HepG2 (cell line): Measurements from ENCODE around the gene KLC4. TPM values are rescaled to one million over a fixed set of nuclear protein-coding genes. Genes with fewer than 3 reads are reported as not detected.

Source experiments
- DNMT1 ChIP-seq: sonication (generic); formaldehyde crosslinking; IDR thresholded peaks from 2 replicates; pipeline ENCODE4 v1.5.1; 2020; ENCODE audit warnings: mild to moderate bottlenecking, missing genetic modification reagents
- EZH2 ChIP-seq: conservative IDR thresholded peaks from 2 replicates; pipeline ENCODE4 v1.6.1; 2012; ENCODE audit warnings: mild to moderate bottlenecking, low read depth, low read length, moderate library complexity
- JDP2 ChIP-seq: sonication (generic); formaldehyde crosslinking; IDR thresholded peaks from 2 replicates; pipeline ENCODE4 v1.8.1; 2022; ENCODE audit warnings: missing genetic modification reagents, borderline replicate concordance
- PAF1 ChIP-seq: IDR thresholded peaks from 2 replicates; pipeline ENCODE4 v1.6.1; 2016; ENCODE audit warnings: missing genetic modification reagents, missing compliant biosample characterization
- ZSCAN21 ChIP-seq: sonication (generic); formaldehyde crosslinking; IDR thresholded peaks from 2 replicates; pipeline ENCODE4 v1.8.0; 2022; ENCODE audit warnings: mild to moderate bottlenecking, missing genetic modification reagents, moderate library complexity, borderline replicate concordance
- ZSCAN31 ChIP-seq: sonication (generic); formaldehyde crosslinking; IDR thresholded peaks from 2 replicates; pipeline ENCODE4 v1.5.0; 2020; ENCODE audit warnings: low read depth, mild to moderate bottlenecking, missing genetic modification reagents
- polyA plus RNA-seq, 8 experiments: library from polyadenylated mRNA; depleted of rRNA in 3 of 8; stranded (reverse) in 7 of 8; unstranded in 1 of 8; fragments of >200 nt; fragmentation: Illumina TruSeq in 4 of 8; extraction: Trizol in 4 of 8; gene quantifications; 2 replicates each; pipeline versions ENCODE4 v1.2.1 to v1.2.3, GENCODE V29; 2011 to 2016; ENCODE audit warnings: low read depth in 4 of 8, missing spikeins in 1 of 8, mixed read lengths in 1 of 8; ENCODE audit not compliant: insufficient read depth in 1 of 8
- total RNA-seq, 5 experiments: library from RNA; depleted of rRNA; stranded (reverse); fragments of >200 nt; fragmentation: Illumina TruSeq; extraction: Trizol; gene quantifications; 2 replicates each; pipeline ENCODE4 v1.2.3, GENCODE V29; 2016; ENCODE audit warnings: low read depth in 1 of 5
- TF ChIP-seq, protein P1 (sequence below): IDR thresholded peaks from 2 replicates; pipeline ENCODE4 v1.6.1; 2018; ENCODE audit warnings: missing genetic modification reagents, mild to moderate bottlenecking, missing compliant biosample characterization
- TF ChIP-seq, protein P2 (sequence below): IDR thresholded peaks from 2 replicates; pipeline ENCODE4 v1.6.1; 2016
- TF ChIP-seq, protein P3 (sequence below): sonication (generic); formaldehyde crosslinking; IDR thresholded peaks from 2 replicates; pipeline ENCODE4 v1.4.0; 2020; ENCODE audit warnings: mild to moderate bottlenecking, missing genetic modification reagents, borderline replicate concordance
- TF ChIP-seq, protein P4 (sequence below): sonication (generic); formaldehyde crosslinking; IDR thresholded peaks from 2 replicates; pipeline ENCODE4 v1.5.1; 2020; ENCODE audit warnings: missing genetic modification reagents, mild to moderate bottlenecking, borderline replicate concordance
- TF ChIP-seq, protein P5 (sequence below): sonication (generic); formaldehyde crosslinking; IDR thresholded peaks from 2 replicates; pipeline ENCODE4 v1.8.0; 2022; ENCODE audit warnings: mild to moderate bottlenecking, missing genetic modification reagents, moderate library complexity
- TF ChIP-seq, protein P6 (sequence below): IDR thresholded peaks from 2 replicates; pipeline ENCODE4 v1.6.1; 2016; ENCODE audit warnings: missing biosample characterization, missing genetic modification reagents, low read depth

KLC4 gene
- total and polyA plus RNA-seq, 2 of the 13 experiments (the other 11 are each of a cell fraction or from before 2014, with no cell fraction given), result 45.4 to 70.4 TPM

DNA sequence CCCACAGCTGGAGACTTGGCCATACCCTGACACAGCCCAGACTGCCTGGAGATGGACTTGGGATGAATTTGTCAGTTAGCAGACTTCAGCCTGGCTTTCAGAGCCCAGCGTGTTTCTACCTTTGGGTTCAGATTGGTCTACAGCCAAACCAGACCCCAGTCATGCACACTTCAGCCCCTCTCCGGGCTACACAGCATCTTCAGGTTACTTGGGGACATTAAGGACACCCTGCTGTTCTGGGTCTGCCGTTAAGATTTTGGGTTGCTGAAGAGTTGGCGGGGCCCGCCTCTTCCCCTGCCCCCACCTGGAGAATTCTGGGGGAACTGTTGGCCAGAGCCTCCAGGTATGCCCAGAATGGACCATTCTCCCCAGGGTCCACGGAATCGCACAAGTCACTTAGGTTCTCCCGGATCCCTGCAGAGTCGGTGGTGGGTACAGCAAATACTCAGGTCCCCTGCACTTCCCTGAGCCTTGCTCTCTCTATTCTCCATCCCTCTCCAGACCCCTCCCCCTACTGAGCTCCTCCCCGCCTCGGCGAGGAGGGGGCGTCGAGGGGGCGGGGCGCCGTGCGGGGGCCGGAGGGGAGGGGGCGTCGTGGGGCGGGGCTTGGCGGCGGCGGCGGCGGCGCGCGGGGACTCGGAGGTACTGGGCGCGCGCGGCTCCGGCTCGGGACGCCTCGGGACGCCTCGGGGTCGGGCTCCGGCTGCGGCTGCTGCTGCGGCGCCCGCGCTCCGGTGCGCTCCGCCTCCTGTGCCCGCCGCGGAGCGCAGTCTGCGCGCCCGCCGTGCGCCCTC, 16.4 kb downstream of the KLC4 start, which contains the start of gene PTK7 (continued):
- TF ChIP-seq, protein P1, sequence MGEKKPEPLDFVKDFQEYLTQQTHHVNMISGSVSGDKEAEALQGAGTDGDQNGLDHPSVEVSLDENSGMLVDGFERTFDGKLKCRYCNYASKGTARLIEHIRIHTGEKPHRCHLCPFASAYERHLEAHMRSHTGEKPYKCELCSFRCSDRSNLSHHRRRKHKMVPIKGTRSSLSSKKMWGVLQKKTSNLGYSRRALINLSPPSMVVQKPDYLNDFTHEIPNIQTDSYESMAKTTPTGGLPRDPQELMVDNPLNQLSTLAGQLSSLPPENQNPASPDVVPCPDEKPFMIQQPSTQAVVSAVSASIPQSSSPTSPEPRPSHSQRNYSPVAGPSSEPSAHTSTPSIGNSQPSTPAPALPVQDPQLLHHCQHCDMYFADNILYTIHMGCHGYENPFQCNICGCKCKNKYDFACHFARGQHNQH (CRISPR knock-in tag), result no peak
- TF ChIP-seq, protein P2, sequence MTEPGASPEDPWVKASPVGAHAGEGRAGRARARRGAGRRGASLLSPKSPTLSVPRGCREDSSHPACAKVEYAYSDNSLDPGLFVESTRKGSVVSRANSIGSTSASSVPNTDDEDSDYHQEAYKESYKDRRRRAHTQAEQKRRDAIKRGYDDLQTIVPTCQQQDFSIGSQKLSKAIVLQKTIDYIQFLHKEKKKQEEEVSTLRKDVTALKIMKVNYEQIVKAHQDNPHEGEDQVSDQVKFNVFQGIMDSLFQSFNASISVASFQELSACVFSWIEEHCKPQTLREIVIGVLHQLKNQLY (CRISPR knock-in tag), result no peak
- TF ChIP-seq, protein P3, sequence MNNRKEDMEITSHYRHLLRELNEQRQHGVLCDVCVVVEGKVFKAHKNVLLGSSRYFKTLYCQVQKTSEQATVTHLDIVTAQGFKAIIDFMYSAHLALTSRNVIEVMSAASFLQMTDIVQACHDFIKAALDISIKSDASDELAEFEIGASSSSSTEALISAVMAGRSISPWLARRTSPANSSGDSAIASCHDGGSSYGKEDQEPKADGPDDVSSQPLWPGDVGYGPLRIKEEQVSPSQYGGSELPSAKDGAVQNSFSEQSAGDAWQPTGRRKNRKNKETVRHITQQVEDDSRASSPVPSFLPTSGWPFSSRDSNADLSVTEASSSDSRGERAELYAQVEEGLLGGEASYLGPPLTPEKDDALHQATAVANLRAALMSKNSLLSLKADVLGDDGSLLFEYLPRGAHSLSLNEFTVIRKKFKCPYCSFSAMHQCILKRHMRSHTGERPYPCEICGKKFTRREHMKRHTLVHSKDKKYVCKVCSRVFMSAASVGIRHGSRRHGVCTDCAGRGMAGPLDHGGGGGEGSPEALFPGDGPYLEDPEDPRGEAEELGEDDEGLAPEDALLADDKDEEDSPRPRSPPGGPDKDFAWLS (CRISPR knock-in tag), result no peak
- TF ChIP-seq, protein P4, sequence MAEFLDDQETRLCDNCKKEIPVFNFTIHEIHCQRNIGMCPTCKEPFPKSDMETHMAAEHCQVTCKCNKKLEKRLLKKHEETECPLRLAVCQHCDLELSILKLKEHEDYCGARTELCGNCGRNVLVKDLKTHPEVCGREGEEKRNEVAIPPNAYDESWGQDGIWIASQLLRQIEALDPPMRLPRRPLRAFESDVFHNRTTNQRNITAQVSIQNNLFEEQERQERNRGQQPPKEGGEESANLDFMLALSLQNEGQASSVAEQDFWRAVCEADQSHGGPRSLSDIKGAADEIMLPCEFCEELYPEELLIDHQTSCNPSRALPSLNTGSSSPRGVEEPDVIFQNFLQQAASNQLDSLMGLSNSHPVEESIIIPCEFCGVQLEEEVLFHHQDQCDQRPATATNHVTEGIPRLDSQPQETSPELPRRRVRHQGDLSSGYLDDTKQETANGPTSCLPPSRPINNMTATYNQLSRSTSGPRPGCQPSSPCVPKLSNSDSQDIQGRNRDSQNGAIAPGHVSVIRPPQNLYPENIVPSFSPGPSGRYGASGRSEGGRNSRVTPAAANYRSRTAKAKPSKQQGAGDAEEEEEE, result no peak
- no peak for TF ChIP-seq PAF1
- TF ChIP-seq, protein P5, sequence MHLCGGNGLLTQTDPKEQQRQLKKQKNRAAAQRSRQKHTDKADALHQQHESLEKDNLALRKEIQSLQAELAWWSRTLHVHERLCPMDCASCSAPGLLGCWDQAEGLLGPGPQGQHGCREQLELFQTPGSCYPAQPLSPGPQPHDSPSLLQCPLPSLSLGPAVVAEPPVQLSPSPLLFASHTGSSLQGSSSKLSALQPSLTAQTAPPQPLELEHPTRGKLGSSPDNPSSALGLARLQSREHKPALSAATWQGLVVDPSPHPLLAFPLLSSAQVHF, result peak; percentile 12; the same call in 1 of the 2 replicates
- no peak for TF ChIP-seq JDP2 (CRISPR knock-in tag)
- TF ChIP-seq EZH2, result no peak
- 0 out of 2 replicates have a peak, but pooled peaks have one; percentile 79 for TF ChIP-seq DNMT1 (CRISPR knock-in tag)
- TF ChIP-seq, protein P6, sequence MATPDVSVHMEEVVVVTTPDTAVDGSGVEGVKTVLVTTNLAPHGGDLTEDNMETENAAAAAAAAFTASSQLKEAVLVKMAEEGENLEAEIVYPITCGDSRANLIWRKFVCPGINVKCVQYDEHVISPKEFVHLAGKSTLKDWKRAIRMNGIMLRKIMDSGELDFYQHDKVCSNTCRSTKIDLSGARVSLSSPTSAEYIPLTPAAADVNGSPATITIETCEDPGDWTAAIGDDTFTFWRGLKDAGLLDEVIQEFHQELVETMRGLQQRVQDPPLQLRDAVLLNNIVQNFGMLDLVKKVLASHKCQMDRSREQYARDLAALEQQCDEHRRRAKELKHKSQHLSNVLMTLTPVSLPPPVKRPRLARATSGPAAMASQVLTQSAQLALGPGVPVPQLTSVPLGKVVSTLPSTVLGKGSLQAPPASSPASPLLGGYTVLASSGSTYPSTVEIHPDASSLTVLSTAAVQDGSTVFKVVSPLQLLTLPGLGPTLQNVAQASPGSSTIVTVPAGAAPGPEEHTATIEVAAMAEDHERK, result peak; percentile 36; the same call in 1 of the 2 replicates
- peak; percentile 72; the same call in 1 of the 2 replicates for TF ChIP-seq ZSCAN31
- peak; percentile 66; the same call in 1 of the 2 replicates for TF ChIP-seq ZSCAN21 (CRISPR knock-in tag)
